ENCODE results near the gene SETD4. TPM values are rescaled to one million over a fixed set of nuclear protein-coding genes. Genes with fewer than 3 reads are reported as not detected.

SETD4 gene, protein sequence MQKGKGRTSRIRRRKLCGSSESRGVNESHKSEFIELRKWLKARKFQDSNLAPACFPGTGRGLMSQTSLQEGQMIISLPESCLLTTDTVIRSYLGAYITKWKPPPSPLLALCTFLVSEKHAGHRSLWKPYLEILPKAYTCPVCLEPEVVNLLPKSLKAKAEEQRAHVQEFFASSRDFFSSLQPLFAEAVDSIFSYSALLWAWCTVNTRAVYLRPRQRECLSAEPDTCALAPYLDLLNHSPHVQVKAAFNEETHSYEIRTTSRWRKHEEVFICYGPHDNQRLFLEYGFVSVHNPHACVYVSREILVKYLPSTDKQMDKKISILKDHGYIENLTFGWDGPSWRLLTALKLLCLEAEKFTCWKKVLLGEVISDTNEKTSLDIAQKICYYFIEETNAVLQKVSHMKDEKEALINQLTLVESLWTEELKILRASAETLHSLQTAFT
- total RNA-seq, result 10 to 100 TPM; 19.8 to 36.3 TPM

DNA sequence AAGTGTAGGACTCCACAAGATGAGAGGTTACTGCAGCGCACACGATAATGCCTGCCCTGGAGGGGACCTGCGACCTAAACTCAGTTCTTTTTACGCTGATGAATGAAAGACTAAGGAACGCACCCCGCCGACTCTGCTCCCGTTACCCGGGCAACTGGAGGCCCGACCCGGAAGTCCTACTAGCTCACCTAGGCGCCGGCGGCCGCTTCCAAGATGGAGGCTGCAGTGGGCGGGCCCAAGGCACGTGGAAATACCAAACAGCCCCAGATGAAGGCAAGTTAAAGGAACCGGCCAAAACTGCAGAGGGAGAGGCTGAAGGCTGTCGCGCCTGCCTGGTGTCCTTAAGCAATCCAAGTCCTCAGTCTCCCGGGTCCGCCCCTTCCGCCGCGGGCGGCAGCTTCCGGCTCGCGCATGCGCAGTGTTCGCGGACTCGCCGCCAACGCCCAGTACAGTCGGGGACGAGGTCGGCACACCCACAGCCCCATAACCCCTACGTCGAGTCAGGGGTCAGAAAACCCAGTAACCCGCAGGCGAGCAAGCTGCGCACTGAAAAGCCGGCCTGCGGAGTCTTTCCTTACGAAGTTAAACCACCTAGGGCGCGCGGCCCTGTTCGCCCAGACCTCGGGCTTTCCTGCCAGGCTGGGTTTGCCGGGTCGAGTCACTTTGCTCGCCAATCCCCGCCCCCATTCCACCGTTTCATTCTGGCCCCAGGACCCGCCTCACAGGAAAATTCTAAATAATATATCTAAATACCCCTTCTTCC is at the start of gene SETD4:
Gene SETD4, minus strand, starts transcription at position 368 of the 763 bp plus-strand sequence. CDS start 1,638 bp downstream, outside the sequence.
- H3K36me3 ChIP-seq, result peaks cover 3 to 9% of the 10 kb centered on the region in 2 donors
- H3K27ac ChIP-seq, result peak within 1 kb of the TSS; percentile 84 to 89
- peaks cover 9% of the 10 kb centered on the region for H3K4me1 ChIP-seq (replicated peaks)
- no peaks in the 10 kb centered on the region for H3K27me3 ChIP-seq (replicated peaks; ENCODE audit: insufficient read depth)
- WGBS, result under 1% methylated on average over 56 of the region's 57 CpGs
- TF ChIP-seq POLR2AphosphoS5 (IDR thresholded peaks at IDR 0.05) (peak; percentile 89), POLR2A (IDR thresholded peaks at IDR 0.05) (peak; percentile 81)
- TF ChIP-seq, protein P1, sequence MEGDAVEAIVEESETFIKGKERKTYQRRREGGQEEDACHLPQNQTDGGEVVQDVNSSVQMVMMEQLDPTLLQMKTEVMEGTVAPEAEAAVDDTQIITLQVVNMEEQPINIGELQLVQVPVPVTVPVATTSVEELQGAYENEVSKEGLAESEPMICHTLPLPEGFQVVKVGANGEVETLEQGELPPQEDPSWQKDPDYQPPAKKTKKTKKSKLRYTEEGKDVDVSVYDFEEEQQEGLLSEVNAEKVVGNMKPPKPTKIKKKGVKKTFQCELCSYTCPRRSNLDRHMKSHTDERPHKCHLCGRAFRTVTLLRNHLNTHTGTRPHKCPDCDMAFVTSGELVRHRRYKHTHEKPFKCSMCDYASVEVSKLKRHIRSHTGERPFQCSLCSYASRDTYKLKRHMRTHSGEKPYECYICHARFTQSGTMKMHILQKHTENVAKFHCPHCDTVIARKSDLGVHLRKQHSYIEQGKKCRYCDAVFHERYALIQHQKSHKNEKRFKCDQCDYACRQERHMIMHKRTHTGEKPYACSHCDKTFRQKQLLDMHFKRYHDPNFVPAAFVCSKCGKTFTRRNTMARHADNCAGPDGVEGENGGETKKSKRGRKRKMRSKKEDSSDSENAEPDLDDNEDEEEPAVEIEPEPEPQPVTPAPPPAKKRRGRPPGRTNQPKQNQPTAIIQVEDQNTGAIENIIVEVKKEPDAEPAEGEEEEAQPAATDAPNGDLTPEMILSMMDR (IDR thresholded peaks at IDR 0.05), result no peak
- intact Hi-C loops (cut with DNase I), result no loop called here
- no peaks in the 10 kb centered on the region for H3K9me3 ChIP-seq
- peak within 1 kb of the TSS; percentile 57 to 61 for H3K4me3 ChIP-seq
- DNase-seq (ENCODE audit: low spot score), result peak; percentile 80

DNA sequence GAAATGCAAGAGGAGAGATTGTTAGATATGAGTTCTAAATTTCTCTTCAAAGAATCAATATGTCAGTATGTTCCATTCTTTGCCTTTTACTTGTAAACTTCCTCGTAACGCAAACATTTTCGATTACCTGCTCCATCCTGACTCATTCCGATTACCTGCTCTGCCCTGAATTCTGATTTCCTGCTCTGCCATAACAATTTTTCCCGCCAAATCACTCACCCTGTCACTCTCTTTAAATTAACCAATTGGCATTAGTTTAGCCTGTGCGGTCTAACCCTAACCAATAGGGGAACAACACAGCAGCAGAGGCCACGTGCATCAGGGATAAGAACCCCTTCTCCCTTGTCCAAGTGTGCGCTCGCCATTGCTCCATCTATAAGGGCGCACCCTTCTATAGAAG is 49.5 kb upstream of the SETD4 start:
- Histone ChIP-seq H3K4me3 (no peak overlapping the region), H3K4me1 (replicated peaks) (no peaks in the 10 kb centered on the region), H3K36me3 (no peaks in the 10 kb centered on the region), H3K9me3 (no peaks in the 10 kb centered on the region), H3K27me3 (replicated peaks; ENCODE audit: insufficient read depth) (no peaks in the 10 kb centered on the region), H3K27ac (no peak overlapping the region)
- TF ChIP-seq POLR2AphosphoS5 (IDR thresholded peaks at IDR 0.05) (no peak), POLR2A (IDR thresholded peaks at IDR 0.05) (no peak)
- TF ChIP-seq, protein P1 (IDR thresholded peaks at IDR 0.05), result no peak
- 93% methylated on average over 10 of the region's 10 CpGs for WGBS
- intact Hi-C loops (cut with DNase I), result no loop called here
- no peak for DNase-seq (ENCODE audit: low spot score)

DNA sequence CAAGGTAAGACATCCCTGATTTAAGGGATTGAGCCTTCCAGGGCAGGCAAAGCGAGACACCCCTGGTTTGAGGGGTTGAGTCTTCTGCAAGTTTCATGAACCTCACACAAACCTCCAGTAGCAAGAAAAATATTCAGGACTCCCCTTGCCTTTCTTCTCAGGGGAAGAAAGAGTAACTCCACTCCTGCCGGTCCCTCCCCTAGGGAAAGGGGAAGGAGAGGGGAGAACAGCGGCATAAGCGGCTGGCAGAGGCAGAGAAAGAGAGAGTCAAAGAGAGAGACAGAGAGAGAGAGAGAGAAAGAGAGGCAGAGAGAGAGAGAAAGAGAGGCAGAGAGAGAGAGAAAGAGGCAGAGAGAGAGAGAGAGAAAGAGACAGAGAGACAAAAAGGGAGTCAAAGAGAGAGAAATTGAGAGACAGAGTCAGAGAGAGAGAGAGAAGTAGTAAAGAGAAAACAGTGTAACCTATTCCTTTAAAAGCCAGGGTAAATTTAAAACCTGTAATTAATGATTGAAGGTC is 45.1 kb upstream of the SETD4 start:
- no peaks in the 10 kb centered on the region for H3K36me3 ChIP-seq
- intact Hi-C loops (cut with DNase I), result no loop called here
- H3K27me3 ChIP-seq (replicated peaks; ENCODE audit: insufficient read depth), result no peaks in the 10 kb centered on the region
- no peaks in the 10 kb centered on the region for H3K9me3 ChIP-seq
- H3K27ac ChIP-seq, result no peak overlapping the region
- 64% methylated on average over 4 of the region's 4 CpGs for WGBS
- TF ChIP-seq, protein P1 (IDR thresholded peaks at IDR 0.05), result no peak
- H3K4me1 ChIP-seq (replicated peaks), result no peaks in the 10 kb centered on the region
- H3K4me3 ChIP-seq, result no peak overlapping the region
- DNase-seq (ENCODE audit: low spot score), result no peak

DNA sequence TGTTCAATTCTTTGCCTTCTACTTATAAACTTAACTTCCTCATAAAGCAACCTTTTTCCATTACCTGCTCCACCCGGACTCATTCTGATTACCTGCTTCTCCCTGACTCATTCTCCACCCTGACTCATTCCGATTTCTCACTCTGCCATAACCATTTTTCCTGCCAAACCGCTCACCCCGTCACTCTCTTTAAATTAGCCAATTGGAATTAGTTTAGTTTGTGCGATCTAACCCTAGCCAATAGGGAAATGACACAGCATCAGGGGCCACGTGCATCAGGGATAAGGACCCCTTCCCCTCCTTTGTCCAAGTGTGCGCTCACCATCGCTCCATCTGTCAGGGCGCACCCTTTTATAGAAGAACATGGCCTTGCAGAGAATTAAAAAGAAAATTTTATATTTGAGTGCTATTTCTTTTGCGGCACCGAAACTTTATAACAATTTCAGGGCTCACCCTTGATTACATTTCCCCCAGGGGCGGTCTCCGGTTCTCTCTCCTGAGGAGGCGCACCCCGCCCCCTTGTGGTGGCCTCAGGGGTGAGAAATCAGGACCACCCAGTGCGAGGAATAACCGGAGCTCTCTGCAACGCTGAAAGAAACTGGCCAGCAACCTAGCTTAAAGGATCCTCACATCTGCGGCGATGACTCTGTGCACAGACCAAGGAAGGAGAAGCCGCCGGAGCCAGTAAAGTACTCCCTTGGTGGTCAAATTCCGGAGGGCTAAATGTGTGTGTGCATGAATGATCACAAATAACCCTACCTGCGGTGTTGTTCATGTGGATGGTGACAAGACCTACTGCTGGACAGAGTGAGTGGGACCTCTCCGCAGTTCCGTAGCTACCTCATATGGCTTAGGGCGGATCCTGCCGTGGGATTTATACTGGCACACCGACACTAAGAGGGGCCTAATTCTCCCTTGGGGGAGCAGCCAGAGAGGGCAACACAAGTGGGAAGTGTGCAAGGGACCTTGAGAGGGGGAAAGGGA is 44.3 kb upstream of the SETD4 start:
- 37% methylated on average over 29 of the region's 29 CpGs for WGBS

More for the DNA sequence above, 44.3 kb upstream of the SETD4 start:
- no peaks in the 10 kb centered on the region for H3K4me1 ChIP-seq (replicated peaks)
- intact Hi-C loops (cut with DNase I), result no loop called here
- H3K27me3 ChIP-seq (replicated peaks; ENCODE audit: insufficient read depth), result no peaks in the 10 kb centered on the region
- no peaks in the 10 kb centered on the region for H3K36me3 ChIP-seq
- H3K4me3 ChIP-seq, result no peak overlapping the region
- TF ChIP-seq POLR2AphosphoS5 (IDR thresholded peaks at IDR 0.05), result no peak
- no peak for TF ChIP-seq POLR2A (IDR thresholded peaks at IDR 0.05)
- TF ChIP-seq, protein P1 (IDR thresholded peaks at IDR 0.05), result peak in 3 of 4 experiments; percentile 34 to 39 (median 36)
- H3K27ac ChIP-seq, result no peak overlapping the region
- no peaks in the 10 kb centered on the region for H3K9me3 ChIP-seq
- DNase-seq (ENCODE audit: low spot score), result no peak

All from prostate gland (tissue), 2 donors.